ENCODE results near the gene SMURF1. TPM values are rescaled to one million over a fixed set of nuclear protein-coding genes. Genes with fewer than 3 reads are reported as not detected.

Gene SMURF1
- total and polyA plus RNA-seq, 2 of the 8 experiments (the other 6 are each of a cell fraction or from before 2014, with no cell fraction given): 9.6 to 24.5 TPM

- Histone ChIP-seq H3K56ac (replicated peaks; ENCODE audit: insufficient read length, low read depth, low read length) (no peak overlapping the region), H4K91ac (replicated peaks; ENCODE audit: insufficient read length, low read length) (no peak overlapping the region), H3K9me3 (ENCODE audit: insufficient read depth in 2 of 2, low read depth in 1 of 2, low read length in 1 of 2) (no peaks in the 10 kb centered on the region), H3K9ac (replicated peaks in 1 of 4; ENCODE audit: extremely low read depth in 1 of 4, low read depth in 3 of 4, low read length in 3 of 4) (no peak overlapping the region), H2BK15ac (ENCODE audit: low read length) (no peak overlapping the region), H4K8ac (ENCODE audit: extremely low read depth, insufficient read depth, low read length) (no peak overlapping the region), H3K4ac (replicated peaks; ENCODE audit: insufficient read length, low read depth, low read length) (no peak overlapping the region), H3K14ac (ENCODE audit: insufficient read length) (no peak overlapping the region), H3K79me1 (ENCODE audit: low read depth, low read length) (no peaks in the 10 kb centered on the region), H4K5ac (ENCODE audit: insufficient read length, low read depth, low read length) (no peak overlapping the region), H4K20me1 (replicated peaks in 1 of 2; ENCODE audit: control insufficient read depth in 1 of 2, insufficient read depth in 2 of 2, low read length in 2 of 2) (no peaks in the 10 kb centered on the region), H3K23ac (ENCODE audit: insufficient read length) (no peak overlapping the region), H3K27ac (ENCODE audit: low read depth, low read length) (no peak overlapping the region), H3K18ac (ENCODE audit: extremely low read depth, low read length) (no peak overlapping the region), H2BK5ac (ENCODE audit: low read depth, low read length) (no peak overlapping the region), H2AFZ (ENCODE audit: low read length) (no peak overlapping the region), H3K79me2 (ENCODE audit: control insufficient read depth in 1 of 2, insufficient read depth in 2 of 2, low read length in 2 of 2) (no peaks in the 10 kb centered on the region), H3K4me1 (replicated peaks in 1 of 4; ENCODE audit: control insufficient read depth in 3 of 4, insufficient read depth in 4 of 4, low read length in 3 of 4) (no peaks in the 10 kb centered on the region), H2AK5ac (ENCODE audit: low read depth, low read length) (no peak overlapping the region), H2BK12ac (ENCODE audit: low read depth, low read length) (no peak overlapping the region), H3K36me3 (ENCODE audit: control insufficient read depth in 2 of 4, insufficient read depth in 4 of 4, low read length in 3 of 4) (peaks cover 12 to 48% (median 35%) of the 10 kb centered on the region in 4 experiments; a peak in 5 of 8 replicates), H3K27me3 (replicated peaks in 1 of 4; ENCODE audit: control insufficient read depth in 3 of 4, extremely low read depth in 1 of 4, insufficient read depth in 3 of 4, low read length in 3 of 4) (no peaks in the 10 kb centered on the region), H3K4me3 (ENCODE audit: extremely low read depth in 1 of 4, insufficient read depth in 2 of 4, low read depth in 3 of 4, low read length in 4 of 4) (no peak overlapping the region), H2BK20ac (ENCODE audit: low read length) (no peak overlapping the region), H2BK120ac (replicated peaks; ENCODE audit: low read depth, low read length) (no peak overlapping the region), H3K23me2 (ENCODE audit: low read depth, low read length) (no peaks in the 10 kb centered on the region), H3K4me2 (ENCODE audit: insufficient read depth in 1 of 2, low read depth in 2 of 2, low read length in 2 of 2) (no peak overlapping the region)
- WGBS, 2 experiments (ENCODE audit: extremely low coverage in 1 of 2, insufficient coverage in 1 of 2, insufficient read length in 1 of 2, insufficient replicate concordance in 2 of 2, low coverage in 1 of 2, low lambda C conversion rate in 2 of 2, missing lambda C conversion rate in 1 of 2): 96% methylated on average over 9 of the region's 10 CpGs; no CpG with 5 or more reads in 1 of the 2 experiments
- ChIA-PET POLR2A (ENCODE audit: partially characterized antibody) (interaction anchor here (1.1 kb wide), 1 partner anchor 10 kb away, joined by 4 read pairs; no protein-coding TSS in a partner anchor), CTCF (ENCODE audit: partially characterized antibody) (interaction anchor here (0.6 to 1.8 kb wide), 7 partner anchors 8 to 363 kb away, joined by 3 to 6 read pairs (median 3); no protein-coding TSS in a partner anchor)
- FAIRE-seq: no peak
- TF ChIP-seq KDM1A (IDR thresholded peaks at IDR 0.05; ENCODE audit: borderline replicate concordance, low read length) (no peak), ATF2 (IDR thresholded peaks at IDR 0.05; ENCODE audit: low read length) (no peak), RXRA (IDR thresholded peaks at IDR 0.05; ENCODE audit: insufficient read depth, low read depth, low read length) (no peak), SP4 (IDR thresholded peaks at IDR 0.05; ENCODE audit: low read length) (no peak), TCF12 (IDR thresholded peaks at IDR 0.05; ENCODE audit: low read depth, low read length) (no peak), JUN (IDR thresholded peaks at IDR 0.05; ENCODE audit: low read depth, low read length) (no peak), RAD21 (IDR thresholded peaks at IDR 0.05 in 1 of 2, conservative IDR thresholded peaks at IDR 0.05 in 1 of 2; ENCODE audit: low read depth in 2 of 2, low read length in 2 of 2) (no peak), GTF2F1 (IDR thresholded peaks at IDR 0.05; ENCODE audit: borderline replicate concordance, low read depth, low read length) (no peak), ASH2L (IDR thresholded peaks at IDR 0.05; ENCODE audit: low read length) (no peak), EZH2 (IDR thresholded peaks at IDR 0.05; ENCODE audit: low read depth, low read length, severe bottlenecking) (no peak)
- DNase-seq (ENCODE audit: low read depth in 1 of 2, low spot score in 2 of 2): no peak
Observed at GRCh38 chr7:99001482-99002147, 142.3 kb downstream of the SMURF1 start.

All from H1 (cell line).